ENCODE measurements around the gene MLKL. TPM values are rescaled to one million over a fixed set of nuclear protein-coding genes. Genes with fewer than 3 reads are reported as not detected.

MLKL gene
- total RNA-seq, 1 experiment from 2014 or later, result 4.7 TPM

DNA sequence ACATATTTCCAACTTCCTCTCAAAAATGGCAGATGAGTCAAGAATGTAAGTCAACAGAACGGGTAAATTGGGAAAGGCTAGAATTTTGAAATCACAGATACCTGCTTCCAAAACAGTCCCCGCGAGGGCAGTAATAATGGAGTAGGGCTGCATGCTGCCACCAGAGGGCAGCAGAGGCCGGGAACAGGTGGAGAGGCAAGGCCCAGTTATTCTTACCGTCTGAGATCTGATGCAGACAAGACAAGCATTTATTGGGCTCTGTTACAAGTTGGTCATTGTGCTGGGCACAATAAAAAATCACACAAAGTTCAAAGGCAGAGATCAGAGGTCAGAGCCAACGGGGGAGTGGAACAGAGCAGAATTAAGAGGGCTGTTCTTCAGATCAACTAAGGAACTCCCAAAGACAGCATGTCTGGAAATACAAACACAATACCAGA is 8.8 kb upstream of the MLKL start:
- Histone ChIP-seq H3K9me3 (ENCODE audit: low read length) (no peaks in the 10 kb centered on the region), H4K20me1 (ENCODE audit: insufficient read depth, low read depth, low read length) (no peaks in the 10 kb centered on the region), H3K79me2 (ENCODE audit: low read length) (no peaks in the 10 kb centered on the region), H3K27ac (ENCODE audit: low read length) (no peak overlapping the region), H3K9me2 (replicated peaks; ENCODE audit: insufficient read depth, low read length) (no peaks in the 10 kb centered on the region), H3K36me3 (ENCODE audit: insufficient read depth, low read length) (no peaks in the 10 kb centered on the region), H3K9ac (ENCODE audit: low read length) (no peak overlapping the region), H3K4me2 (ENCODE audit: low read depth, low read length, poor library complexity, severe bottlenecking) (no peak overlapping the region), H2AFZ (ENCODE audit: low read length) (no peak overlapping the region), H3K4me3 (ENCODE audit: low read length) (no peak overlapping the region), H3K4me1 (ENCODE audit: low read length) (no peaks in the 10 kb centered on the region), H3K27me3 (ENCODE audit: low read length) (no peaks in the 10 kb centered on the region)
- peak; percentile 91 for DNase-seq

DNA sequence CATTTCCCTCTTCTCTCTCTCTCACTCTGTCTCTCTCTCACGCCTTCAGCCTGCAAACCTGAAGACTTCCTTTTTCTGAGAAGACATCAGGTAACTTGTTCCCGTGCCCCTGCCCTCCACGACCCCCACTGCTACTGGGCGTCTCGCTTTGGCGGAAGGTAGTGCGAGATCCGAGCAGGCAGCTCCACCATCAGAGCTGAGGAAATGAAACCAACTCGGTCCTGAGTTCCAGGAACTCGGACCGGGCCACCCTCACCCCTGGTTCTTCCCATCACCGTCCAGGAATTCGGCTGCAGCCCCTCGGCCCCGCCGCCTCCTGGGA is 585 bp downstream of the MLKL start:
- no peak overlapping the region for H3K27ac ChIP-seq (ENCODE audit: low read length)
- H3K36me3 ChIP-seq (ENCODE audit: insufficient read depth, low read length), result no peaks in the 10 kb centered on the region
- no peaks in the 10 kb centered on the region for H3K79me2 ChIP-seq (ENCODE audit: low read length)
- peaks cover 2% of the 10 kb centered on the region; the same call in 1 of the 2 replicates for H3K27me3 ChIP-seq (ENCODE audit: low read length)
- H2AFZ ChIP-seq (ENCODE audit: low read length), result peak overlapping the region; percentile 98
- no peaks in the 10 kb centered on the region for H4K20me1 ChIP-seq (ENCODE audit: insufficient read depth, low read depth, low read length)
- DNase-seq, result peak; percentile 46
- peak overlapping the region; percentile 63 for H3K4me3 ChIP-seq (ENCODE audit: low read length)
- peak overlapping the region; percentile 84 for H3K4me2 ChIP-seq (ENCODE audit: low read depth, low read length, poor library complexity, severe bottlenecking)
- peaks cover 51% of the 10 kb centered on the region for H3K4me1 ChIP-seq (ENCODE audit: low read length)
- no peaks in the 10 kb centered on the region for H3K9me2 ChIP-seq (replicated peaks; ENCODE audit: insufficient read depth, low read length)
- no peaks in the 10 kb centered on the region for H3K9me3 ChIP-seq (ENCODE audit: low read length)
- H3K9ac ChIP-seq (ENCODE audit: low read length), result peak overlapping the region; percentile 57

- no peak overlapping the region for H3K27ac ChIP-seq (ENCODE audit: low read length)
- H3K36me3 ChIP-seq (ENCODE audit: insufficient read depth, low read length), result no peaks in the 10 kb centered on the region
- H3K9ac ChIP-seq (ENCODE audit: low read length), result no peak overlapping the region
- H3K79me2 ChIP-seq (ENCODE audit: low read length), result no peaks in the 10 kb centered on the region
- H3K27me3 ChIP-seq (ENCODE audit: low read length), result peaks cover 2% of the 10 kb centered on the region; the same call in 1 of the 2 replicates
- H3K4me2 ChIP-seq (ENCODE audit: low read depth, low read length, poor library complexity, severe bottlenecking), result peak overlapping the region; percentile 84
- H3K4me3 ChIP-seq (ENCODE audit: low read length), result 0 out of 2 replicates have a peak overlapping the region, but pooled peaks have one; percentile 63
- no peak for DNase-seq
- no peaks in the 10 kb centered on the region for H3K9me3 ChIP-seq (ENCODE audit: low read length)
- H3K4me1 ChIP-seq (ENCODE audit: low read length), result peaks cover 51% of the 10 kb centered on the region
- no peak overlapping the region for H2AFZ ChIP-seq (ENCODE audit: low read length)
- no peaks in the 10 kb centered on the region for H3K9me2 ChIP-seq (replicated peaks; ENCODE audit: insufficient read depth, low read length)
- H4K20me1 ChIP-seq (ENCODE audit: insufficient read depth, low read depth, low read length), result no peaks in the 10 kb centered on the region
These were observed 996 bp downstream of the MLKL start for GRCh38 chr16:74699666-74700065.

GRCh38 chr16:74698222-74698621 is 2.4 kb downstream of the MLKL start:
- Histone ChIP-seq H3K79me2 (ENCODE audit: low read length) (no peaks in the 10 kb centered on the region), H3K36me3 (ENCODE audit: insufficient read depth, low read length) (no peaks in the 10 kb centered on the region), H3K4me3 (ENCODE audit: low read length) (no peak overlapping the region), H3K27me3 (ENCODE audit: low read length) (peaks cover 2% of the 10 kb centered on the region; the same call in 1 of the 2 replicates), H3K9me3 (ENCODE audit: low read length) (no peaks in the 10 kb centered on the region), H3K4me2 (ENCODE audit: low read depth, low read length, poor library complexity, severe bottlenecking) (peak overlapping the region; percentile 25), H3K27ac (ENCODE audit: low read length) (no peak overlapping the region), H2AFZ (ENCODE audit: low read length) (no peak overlapping the region), H4K20me1 (ENCODE audit: insufficient read depth, low read depth, low read length) (no peaks in the 10 kb centered on the region), H3K9ac (ENCODE audit: low read length) (no peak overlapping the region), H3K9me2 (replicated peaks; ENCODE audit: insufficient read depth, low read length) (no peaks in the 10 kb centered on the region), H3K4me1 (ENCODE audit: low read length) (peaks cover 51% of the 10 kb centered on the region)
- no peak for DNase-seq

- peak overlapping the region; percentile 49 for H3K9ac ChIP-seq (ENCODE audit: low read length)
- no peak overlapping the region for H3K27ac ChIP-seq (ENCODE audit: low read length)
- no peaks in the 10 kb centered on the region for H3K36me3 ChIP-seq (ENCODE audit: insufficient read depth, low read length)
- DNase-seq, result peak; percentile 92
- peak overlapping the region; percentile 59 for H3K4me3 ChIP-seq (ENCODE audit: low read length)
- H3K79me2 ChIP-seq (ENCODE audit: low read length), result no peaks in the 10 kb centered on the region
- no peaks in the 10 kb centered on the region for H4K20me1 ChIP-seq (ENCODE audit: insufficient read depth, low read depth, low read length)
- H3K9me3 ChIP-seq (ENCODE audit: low read length), result no peaks in the 10 kb centered on the region
- H3K4me1 ChIP-seq (ENCODE audit: low read length), result peaks cover 33% of the 10 kb centered on the region
- H3K27me3 ChIP-seq (ENCODE audit: low read length), result no peaks in the 10 kb centered on the region
- H2AFZ ChIP-seq (ENCODE audit: low read length), result peak overlapping the region; percentile 97
- peak overlapping the region; percentile 77 for H3K4me2 ChIP-seq (ENCODE audit: low read depth, low read length, poor library complexity, severe bottlenecking)
- H3K9me2 ChIP-seq (replicated peaks; ENCODE audit: insufficient read depth, low read length), result no peaks in the 10 kb centered on the region
These were observed 4.9 kb downstream of the MLKL start for GRCh38 chr16:74695450-74696422.

DNA sequence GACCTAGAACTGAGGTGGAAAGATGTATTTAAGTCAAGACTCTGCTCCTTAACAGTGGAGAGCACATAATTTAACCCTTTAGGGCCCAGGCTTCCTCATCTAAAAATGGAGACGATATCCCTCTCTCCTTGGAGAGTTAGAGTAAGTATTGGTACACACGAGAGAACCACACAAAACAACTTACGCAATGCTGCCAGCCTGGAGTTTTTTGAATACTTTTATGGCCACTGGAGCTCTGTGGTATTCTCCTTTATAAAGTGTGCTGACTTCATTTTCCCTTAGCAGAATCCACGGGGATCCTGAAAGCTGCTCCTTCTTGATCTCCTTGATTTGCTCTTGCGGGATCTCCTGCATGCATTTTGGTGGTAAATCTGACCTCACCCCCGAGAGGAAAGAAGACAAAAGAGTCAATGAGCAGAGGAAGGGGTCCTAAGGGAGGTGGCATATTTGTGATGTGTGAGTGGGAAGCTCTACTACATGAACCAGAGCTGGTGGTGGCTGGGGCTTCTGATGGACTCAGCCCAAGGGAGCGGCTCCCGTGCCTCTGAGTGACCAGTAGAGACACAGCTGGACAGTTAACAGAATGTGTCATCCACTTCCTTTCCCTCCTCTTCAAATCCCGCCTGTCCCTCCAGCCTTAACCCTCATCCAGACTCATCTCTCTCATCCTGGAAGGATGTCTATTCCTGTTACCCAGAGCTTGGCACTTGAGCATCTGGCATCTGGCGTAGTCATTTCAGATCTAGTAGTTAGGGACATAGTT is 9.4 kb downstream of the MLKL start:
- H2AFZ ChIP-seq (ENCODE audit: low read length), result no peak overlapping the region

GRCh38 chr16:74682556-74682955 is 18.1 kb downstream of the MLKL start:
- Histone ChIP-seq H2AFZ (ENCODE audit: low read length) (no peak overlapping the region), H3K9ac (ENCODE audit: low read length) (no peak overlapping the region), H3K79me2 (ENCODE audit: low read length) (no peaks in the 10 kb centered on the region), H3K4me3 (ENCODE audit: low read length) (no peak overlapping the region), H3K27me3 (ENCODE audit: low read length) (no peaks in the 10 kb centered on the region), H4K20me1 (ENCODE audit: insufficient read depth, low read depth, low read length) (no peaks in the 10 kb centered on the region), H3K27ac (ENCODE audit: low read length) (no peak overlapping the region), H3K9me3 (ENCODE audit: low read length) (no peaks in the 10 kb centered on the region), H3K4me2 (ENCODE audit: low read depth, low read length, poor library complexity, severe bottlenecking) (no peak overlapping the region), H3K9me2 (replicated peaks; ENCODE audit: insufficient read depth, low read length) (no peaks in the 10 kb centered on the region), H3K4me1 (ENCODE audit: low read length) (peaks cover 6% of the 10 kb centered on the region; the same call in 1 of the 2 replicates), H3K36me3 (ENCODE audit: insufficient read depth, low read length) (no peaks in the 10 kb centered on the region)
- DNase-seq, result no peak

More for the DNA sequence above, 9.4 kb downstream of the MLKL start:
- Histone ChIP-seq H3K9ac (ENCODE audit: low read length) (no peak overlapping the region), H3K9me2 (replicated peaks; ENCODE audit: insufficient read depth, low read length) (no peaks in the 10 kb centered on the region), H4K20me1 (ENCODE audit: insufficient read depth, low read depth, low read length) (no peaks in the 10 kb centered on the region), H3K36me3 (ENCODE audit: insufficient read depth, low read length) (no peaks in the 10 kb centered on the region), H3K9me3 (ENCODE audit: low read length) (no peaks in the 10 kb centered on the region), H3K27me3 (ENCODE audit: low read length) (no peaks in the 10 kb centered on the region), H3K4me2 (ENCODE audit: low read depth, low read length, poor library complexity, severe bottlenecking) (no peak overlapping the region), H3K27ac (ENCODE audit: low read length) (no peak overlapping the region), H3K4me3 (ENCODE audit: low read length) (no peak overlapping the region), H3K79me2 (ENCODE audit: low read length) (no peaks in the 10 kb centered on the region), H3K4me1 (ENCODE audit: low read length) (peaks cover 4% of the 10 kb centered on the region)
- no peak for DNase-seq

GRCh38 chr16:74680681-74681080 is 20.0 kb downstream of the MLKL start:
- H4K20me1 ChIP-seq (ENCODE audit: insufficient read depth, low read depth, low read length), result no peaks in the 10 kb centered on the region

More at GRCh38 chr16:74680681-74681080, 20.0 kb downstream of the MLKL start:
- peaks cover 5% of the 10 kb centered on the region; the same call in 1 of the 2 replicates for H3K4me1 ChIP-seq (ENCODE audit: low read length)
- no peak overlapping the region for H3K4me2 ChIP-seq (ENCODE audit: low read depth, low read length, poor library complexity, severe bottlenecking)
- no peaks in the 10 kb centered on the region for H3K79me2 ChIP-seq (ENCODE audit: low read length)
- no peak for DNase-seq
- H2AFZ ChIP-seq (ENCODE audit: low read length), result no peak overlapping the region
- no peaks in the 10 kb centered on the region for H3K36me3 ChIP-seq (ENCODE audit: insufficient read depth, low read length)
- H3K4me3 ChIP-seq (ENCODE audit: low read length), result no peak overlapping the region
- no peak overlapping the region for H3K9ac ChIP-seq (ENCODE audit: low read length)
- no peak overlapping the region for H3K27ac ChIP-seq (ENCODE audit: low read length)
- H3K9me2 ChIP-seq (replicated peaks; ENCODE audit: insufficient read depth, low read length), result no peaks in the 10 kb centered on the region
- H3K9me3 ChIP-seq (ENCODE audit: low read length), result no peaks in the 10 kb centered on the region
- no peaks in the 10 kb centered on the region for H3K27me3 ChIP-seq (ENCODE audit: low read length)
